MG63 (cell line): Measurements from ENCODE around the gene KASH5. TPM values are rescaled to one million over a fixed set of nuclear protein-coding genes. Genes with fewer than 3 reads are reported as not detected.
A peak's percentile ranks its signal among the peaks of the same experiment; 100 is the strongest.
"Not testable (repeated sequence)": the region's sequence is repeated elsewhere in the genome, so short reads cannot be mapped to it uniquely, and the experiment has no call there.

Experiments used
- DNase-seq: peaks from one replicate; pipeline ENCODE4 v3.0.0-alpha.2; 2020
- H3K27me3 ChIP-seq: fragments of 250-450 bp; sonication (Bioruptor Pico); 2 replicates; pipeline ENCODE4 v1.5.1; 2020; ENCODE audit warnings: mild to moderate bottlenecking, moderate library complexity
- H3K36me3 ChIP-seq: fragments of 250-450 bp; sonication (Bioruptor Pico); 2 replicates; pipeline ENCODE4 v1.5.1; 2020; ENCODE audit warnings: mild to moderate bottlenecking, moderate library complexity
- H3K4me3 ChIP-seq: fragments of 250-450 bp; sonication (Bioruptor Pico); 2 replicates; pipeline ENCODE4 v1.5.1; 2020; ENCODE audit warnings: mild to moderate bottlenecking, moderate library complexity
- H3K9me3 ChIP-seq: fragments of 250-450 bp; sonication (Bioruptor Pico); 2 replicates; pipeline ENCODE4 v1.5.1; 2020; ENCODE audit warnings: mild to moderate bottlenecking, moderate library complexity
- total RNA-seq: library from RNA; depleted of rRNA; stranded (reverse); fragments of >200 nt; shearing (Covaris generic); gene quantifications from 2 replicates; pipeline ENCODE4 v1.2.3, GENCODE V29; 2014; ENCODE audit warnings: low replicate concordance; rRNA removed

The KASH5 gene
- total RNA-seq, 1 experiment from 2014 or later: not detected

- peak within 1 kb of the TSS; percentile 89 for H3K4me3 ChIP-seq
- peak; percentile 99 for DNase-seq
- no peaks in the 10 kb centered on the region for H3K27me3 ChIP-seq
- no peaks in the 10 kb centered on the region for H3K9me3 ChIP-seq
- peaks cover 43% of the 10 kb centered on the region for H3K36me3 ChIP-seq
Observed at GRCh38 chr19:49451430-49452181, 63.6 kb downstream of the KASH5 start, which contains the start of gene PIH1D1. PIH1D1 (minus strand) TSS chr19:49451814; CDS start chr19:49451574, 240 bp downstream.

DNA sequence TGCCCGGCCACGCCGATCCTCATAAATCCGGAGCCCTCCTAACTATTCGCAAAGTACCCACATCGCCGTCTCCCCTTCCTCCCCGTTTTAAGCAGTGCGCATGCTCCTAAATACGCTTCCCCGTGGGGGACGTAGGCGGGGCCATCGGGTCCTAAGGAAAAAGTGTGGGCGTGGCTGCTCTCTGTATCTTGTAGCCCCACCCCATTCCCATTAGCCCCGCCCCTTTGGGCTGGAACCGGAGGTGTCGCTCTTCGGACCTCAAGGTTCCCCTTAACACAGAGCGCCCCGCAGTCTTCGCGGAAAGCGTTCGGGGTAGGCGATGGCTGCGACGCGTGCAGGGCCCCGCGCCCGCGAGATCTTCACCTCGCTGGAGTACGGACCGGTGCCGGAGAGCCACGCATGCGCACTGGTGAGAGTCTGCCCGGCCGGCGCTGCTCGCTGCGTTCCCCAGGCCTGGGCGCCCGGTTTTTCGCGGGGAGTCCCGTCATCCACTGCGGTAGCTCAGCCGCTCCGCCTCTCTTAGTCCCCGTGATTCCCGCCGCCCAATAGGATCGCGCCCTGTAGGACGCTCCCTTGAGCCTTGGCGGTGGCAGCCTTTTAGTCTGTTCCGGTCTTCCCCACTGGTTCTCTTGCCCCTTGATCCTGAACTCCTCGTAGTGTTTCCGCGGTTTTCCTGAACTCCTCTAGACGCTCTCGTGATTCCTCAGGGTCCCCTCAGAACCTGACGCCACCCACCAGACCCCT is 65.1 kb downstream of the KASH5 start, which contains the start of gene ALDH16A1:
Gene ALDH16A1 (plus strand): TSS at position 213 of the 744 bp plus-strand sequence. CDS start 107 bp downstream, at position 320.
- Histone ChIP-seq H3K36me3 (peaks cover 30% of the 10 kb centered on the region), H3K4me3 (peak within 1 kb of the TSS; percentile 89), H3K27me3 (no peaks in the 10 kb centered on the region), H3K9me3 (no peaks in the 10 kb centered on the region)
- DNase-seq: peak; percentile 99

DNA sequence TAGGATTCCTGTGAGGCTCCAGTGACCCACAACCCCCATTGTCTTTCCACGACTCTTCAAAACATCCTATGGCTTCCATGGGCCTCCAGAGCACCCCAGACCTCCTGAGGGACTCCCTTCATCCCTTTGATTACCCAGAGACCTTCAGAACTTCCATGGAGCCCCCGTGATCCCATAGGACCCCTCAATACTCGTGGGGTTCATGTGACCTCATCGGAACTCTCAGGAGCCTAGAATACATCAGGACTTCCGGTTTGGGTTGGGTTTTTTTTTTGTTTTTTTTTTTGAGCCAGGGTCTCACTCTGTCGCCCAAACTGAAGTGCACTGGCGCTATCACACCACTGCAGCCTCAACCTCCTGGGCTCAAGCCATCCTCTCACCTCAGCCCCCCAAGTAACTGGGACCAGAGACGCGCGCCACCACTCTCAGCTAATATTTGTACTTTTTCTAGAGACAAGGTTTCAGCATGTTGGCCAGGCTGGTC is 65.8 kb downstream of the KASH5 start:
- peak overlapping the region; percentile 89 for H3K4me3 ChIP-seq
- DNase-seq: no peak
- H3K27me3 ChIP-seq: no peaks in the 10 kb centered on the region
- H3K9me3 ChIP-seq: no peaks in the 10 kb centered on the region
- peaks cover 24% of the 10 kb centered on the region for H3K36me3 ChIP-seq

DNA sequence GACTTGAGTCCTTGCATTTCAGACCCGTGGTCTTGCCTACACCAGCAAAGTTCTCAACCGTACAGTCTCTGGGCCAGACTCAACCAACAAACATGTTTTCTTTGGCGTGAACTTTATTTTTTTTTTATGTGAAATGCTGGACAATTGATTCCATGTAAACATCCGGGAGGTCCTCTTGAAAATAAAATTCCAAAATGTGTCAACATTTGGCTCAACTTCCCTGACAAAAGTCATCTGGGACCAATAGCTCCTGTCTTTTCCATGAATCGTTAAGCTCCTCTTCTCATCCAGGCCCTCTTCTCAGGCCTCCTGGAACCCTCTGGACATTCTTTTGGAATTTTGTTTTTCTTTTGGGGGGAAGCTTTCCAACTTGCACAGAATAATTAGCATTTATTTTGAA is 67.7 kb downstream of the KASH5 start:
- Histone ChIP-seq H3K9me3 (no peaks in the 10 kb centered on the region), H3K4me3 (no peak overlapping the region), H3K27me3 (no peaks in the 10 kb centered on the region), H3K36me3 (peaks cover 20% of the 10 kb centered on the region)
- DNase-seq: no peak

- no peak for DNase-seq
- no peaks in the 10 kb centered on the region for H3K9me3 ChIP-seq
- no peak overlapping the region for H3K4me3 ChIP-seq
- peaks cover 20% of the 10 kb centered on the region for H3K36me3 ChIP-seq
- no peaks in the 10 kb centered on the region for H3K27me3 ChIP-seq
Observed at GRCh38 chr19:49456326-49456725, 68.3 kb downstream of the KASH5 start.

GRCh38 chr19:49458567-49458903 is 70.5 kb downstream of the KASH5 start:
- H3K27me3 ChIP-seq: no peaks in the 10 kb centered on the region
- no peaks in the 10 kb centered on the region for H3K9me3 ChIP-seq
- DNase-seq: no peak
- no peak overlapping the region for H3K4me3 ChIP-seq
- peaks cover 23% of the 10 kb centered on the region for H3K36me3 ChIP-seq

DNA sequence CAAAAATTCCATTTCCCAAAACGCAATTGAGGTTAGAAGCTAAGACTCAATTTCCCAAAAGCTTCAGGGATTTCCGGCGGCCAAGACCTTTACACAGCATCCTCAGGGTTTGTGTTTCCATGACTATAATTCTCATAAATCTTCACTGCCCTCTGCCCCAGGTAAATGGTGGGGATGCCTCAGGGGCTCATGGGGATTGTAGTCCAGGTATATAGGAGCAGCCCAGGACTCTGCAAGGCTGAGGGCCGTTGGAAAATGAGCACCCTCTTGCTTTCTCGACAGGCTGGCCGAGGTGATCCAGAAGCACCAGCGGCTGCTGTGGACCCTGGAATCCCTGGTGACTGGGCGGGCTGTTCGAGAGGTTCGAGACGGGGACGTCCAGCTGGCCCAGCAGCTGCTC is 71.3 kb downstream of the KASH5 start:
- Histone ChIP-seq H3K4me3 (no peak overlapping the region), H3K27me3 (no peaks in the 10 kb centered on the region), H3K36me3 (peaks cover 19% of the 10 kb centered on the region), H3K9me3 (no peaks in the 10 kb centered on the region)
- DNase-seq: no peak

GRCh38 chr19:49461130-49461529 is 73.1 kb downstream of the KASH5 start:
- peaks cover 34% of the 10 kb centered on the region for H3K36me3 ChIP-seq
- not testable (repeated sequence) for H3K9me3 ChIP-seq, H3K4me3 ChIP-seq, DNase-seq, H3K27me3 ChIP-seq

DNA sequence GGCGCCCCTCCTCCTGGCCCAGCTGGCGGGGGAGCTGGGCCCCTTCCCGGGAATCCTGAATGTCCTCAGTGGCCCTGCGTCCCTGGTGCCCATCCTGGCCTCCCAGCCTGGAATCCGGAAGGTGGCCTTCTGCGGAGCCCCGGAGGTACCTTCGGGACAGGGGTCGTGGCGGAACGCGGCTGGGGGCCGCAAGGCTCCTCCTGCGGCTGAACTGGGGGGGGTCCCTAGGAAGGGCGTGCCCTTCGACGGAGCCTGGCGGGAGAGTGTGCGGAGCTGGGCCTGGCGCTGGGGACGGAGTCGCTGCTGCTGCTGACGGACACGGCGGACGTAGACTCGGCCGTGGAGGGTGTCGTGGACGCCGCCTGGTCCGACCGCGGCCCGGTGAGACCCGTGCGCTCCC is 73.6 kb downstream of the KASH5 start:
- no peaks in the 10 kb centered on the region for H3K9me3 ChIP-seq
- no peak overlapping the region for H3K4me3 ChIP-seq
- DNase-seq: no peak
- H3K36me3 ChIP-seq: peaks cover 32% of the 10 kb centered on the region
- H3K27me3 ChIP-seq: no peaks in the 10 kb centered on the region

DNA sequence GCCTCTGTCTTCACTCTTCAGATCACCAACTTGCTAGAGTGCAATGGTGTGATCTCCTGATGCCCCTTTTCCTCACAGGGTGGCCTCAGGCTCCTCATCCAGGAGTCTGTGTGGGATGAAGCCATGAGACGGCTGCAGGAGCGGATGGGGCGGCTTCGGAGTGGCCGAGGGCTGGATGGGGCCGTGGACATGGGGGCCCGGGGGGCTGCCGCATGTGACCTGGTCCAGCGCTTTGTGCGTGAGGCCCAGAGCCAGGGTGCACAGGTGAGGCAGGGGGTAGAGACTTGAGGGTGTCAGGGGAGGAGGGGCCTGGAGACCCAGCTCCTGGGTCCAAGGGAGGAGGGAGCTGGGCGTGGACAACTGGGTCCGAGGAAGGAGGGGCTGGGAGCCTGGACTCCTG is 74.4 kb downstream of the KASH5 start:
- Histone ChIP-seq H3K9me3 (no peaks in the 10 kb centered on the region), H3K36me3 (peaks cover 31% of the 10 kb centered on the region), H3K4me3 (no peak overlapping the region), H3K27me3 (no peaks in the 10 kb centered on the region)
- DNase-seq: no peak

- Histone ChIP-seq H3K9me3 (no peaks in the 10 kb centered on the region), H3K4me3 (no peak overlapping the region), H3K36me3 (peaks cover 36% of the 10 kb centered on the region), H3K27me3 (no peaks in the 10 kb centered on the region)
- DNase-seq: no peak
Observed at GRCh38 chr19:49463960-49464740, 76.1 kb downstream of the KASH5 start.

GRCh38 chr19:49465371-49465770 is 77.3 kb downstream of the KASH5 start:
- H3K27me3 ChIP-seq: no peaks in the 10 kb centered on the region
- no peak overlapping the region for H3K4me3 ChIP-seq
- H3K36me3 ChIP-seq: peaks cover 34% of the 10 kb centered on the region
- H3K9me3 ChIP-seq: no peaks in the 10 kb centered on the region
- DNase-seq: no peak

Other genes with a start within 250 kb of the KASH5 start
- not detected in 2 replicates for gene HRC, start 232.9 kb upstream of the KASH5 start, total RNA-seq
- gene TRPM4, start 230.5 kb upstream of the KASH5 start, total RNA-seq: 7.9 and 8.4 TPM in 2 replicates
- gene SLC6A16, start 63.1 kb upstream of the KASH5 start, total RNA-seq: not detected in 2 replicates
- not detected in 2 replicates for gene CD37, start 52.8 kb upstream of the KASH5 start, total RNA-seq
- 13.5 and 14.6 TPM in 2 replicates for gene TEAD2, start 25.8 kb upstream of the KASH5 start, total RNA-seq
- not detected in 2 replicates for gene DKKL1, start 24.4 kb upstream of the KASH5 start, total RNA-seq
- not detected in 2 replicates for gene PTH2, start 35.2 kb downstream of the KASH5 start, total RNA-seq
- not detected in 2 replicates for gene GFY, start 37.1 kb downstream of the KASH5 start, total RNA-seq
- gene SLC17A7, start 53.3 kb downstream of the KASH5 start, total RNA-seq: not detected in 2 replicates
- gene PIH1D1, start 63.6 kb downstream of the KASH5 start, total RNA-seq: 121 and 144 TPM in 2 replicates
- 86.4 and 89.0 TPM in 2 replicates for gene ALDH16A1, start 65.0 kb downstream of the KASH5 start, total RNA-seq
- gene FLT3LG, start 86.0 kb downstream of the KASH5 start, total RNA-seq: 0.25 and 5.0 TPM in 2 replicates
- gene RPL13A, start 99.4 kb downstream of the KASH5 start, total RNA-seq: 1,730 and 3,823 TPM in 2 replicates
- gene RPS11, start 108.2 kb downstream of the KASH5 start, total RNA-seq: 2,408 and 3,564 TPM in 2 replicates
- gene FCGRT, start 124.4 kb downstream of the KASH5 start, total RNA-seq: 29.6 and 58.0 TPM in 2 replicates
- gene RCN3, start 139.8 kb downstream of the KASH5 start, total RNA-seq: 131 and 183 TPM in 2 replicates
- 46.1 and 109 TPM in 2 replicates for gene NOSIP, start 192.3 kb downstream of the KASH5 start, total RNA-seq
- 0.20 TPM in 1 of 2 replicates, not detected in the other for gene PRRG2, start 193.1 kb downstream of the KASH5 start, total RNA-seq
- gene PRR12, start 202.9 kb downstream of the KASH5 start, total RNA-seq: 1.2 and 1.8 TPM in 2 replicates